ENCODE results near the gene RGS14.
"Not testable (repeated sequence)": the region's sequence is repeated elsewhere in the genome, so short reads cannot be mapped to it uniquely, and the experiment has no call there.

The RGS14 gene

GRCh38 chr5:177336603-177337494 is 20.9 kb upstream of the RGS14 start:
- Histone ChIP-seq H3K9ac (ENCODE audit: insufficient read length) (no peak overlapping the region), H3K36me3 (ENCODE audit: insufficient read depth, low read length) (peaks cover 46% of the 10 kb centered on the region), H3K9me3 (ENCODE audit: low read depth, low read length) (no peaks in the 10 kb centered on the region), H3K4me3 (no peak overlapping the region), H3K27ac (no peak overlapping the region)
- DNase-seq (ENCODE audit: low read depth, low spot score) = no peak
- TF ChIP-seq POLR2AphosphoS5 (IDR thresholded peaks at IDR 0.05; ENCODE audit: borderline replicate concordance, low read depth, low read length) (no peak), EZH2 (IDR thresholded peaks at IDR 0.05) (no peak), FOXP2 (optimal IDR thresholded peaks at IDR 0.05; ENCODE audit: control extremely low read depth, extremely low read length, insufficient read depth) (no peak)

GRCh38 chr5:177338251-177339106 is 19.2 kb upstream of the RGS14 start:
- Histone ChIP-seq H3K4me3 (no peak overlapping the region), H3K9me3 (ENCODE audit: low read depth, low read length) (no peaks in the 10 kb centered on the region), H3K36me3 (ENCODE audit: insufficient read depth, low read length) (peaks cover 45% of the 10 kb centered on the region), H3K9ac (ENCODE audit: insufficient read length) (no peak overlapping the region), H3K27ac (no peak overlapping the region)
- TF ChIP-seq FOXP2 (optimal IDR thresholded peaks at IDR 0.05; ENCODE audit: control extremely low read depth, extremely low read length, insufficient read depth) = no peak
- TF ChIP-seq POLR2AphosphoS5 (IDR thresholded peaks at IDR 0.05; ENCODE audit: borderline replicate concordance, low read depth, low read length) = no peak
- TF ChIP-seq EZH2 (IDR thresholded peaks at IDR 0.05) = no peak
- DNase-seq (ENCODE audit: low read depth, low spot score) = no peak

- no peak for TF ChIP-seq EZH2 (IDR thresholded peaks at IDR 0.05)
- no peak for TF ChIP-seq POLR2AphosphoS5 (IDR thresholded peaks at IDR 0.05; ENCODE audit: borderline replicate concordance, low read depth, low read length)
- no peak for TF ChIP-seq FOXP2 (optimal IDR thresholded peaks at IDR 0.05; ENCODE audit: control extremely low read depth, extremely low read length, insufficient read depth)
- H3K9me3 ChIP-seq (ENCODE audit: low read depth, low read length) = no peaks in the 10 kb centered on the region
- H3K36me3 ChIP-seq (ENCODE audit: insufficient read depth, low read length) = peaks cover 42% of the 10 kb centered on the region
- H3K4me3 ChIP-seq = no peak overlapping the region
- H3K9ac ChIP-seq (ENCODE audit: insufficient read length) = no peak overlapping the region
- DNase-seq (ENCODE audit: low read depth, low spot score) = no peak
- H3K27ac ChIP-seq = no peak overlapping the region
Observed at GRCh38 chr5:177339107-177339638, 18.6 kb upstream of the RGS14 start.

GRCh38 chr5:177343000-177343399 is 14.7 kb upstream of the RGS14 start:
- DNase-seq (ENCODE audit: low read depth, low spot score); H3K9me3 ChIP-seq (ENCODE audit: low read depth, low read length); H3K27ac ChIP-seq; H3K4me3 ChIP-seq; H3K9ac ChIP-seq (ENCODE audit: insufficient read length): not testable (repeated sequence)
- peaks cover 23% of the 10 kb centered on the region for H3K36me3 ChIP-seq (ENCODE audit: insufficient read depth, low read length)

- no peak overlapping the region for H3K27ac ChIP-seq
- H3K9ac ChIP-seq (ENCODE audit: insufficient read length) = no peak overlapping the region
- H3K4me3 ChIP-seq = no peak overlapping the region
- no peaks in the 10 kb centered on the region for H3K9me3 ChIP-seq (ENCODE audit: low read depth, low read length)
- DNase-seq (ENCODE audit: low read depth, low spot score) = no peak
- TF ChIP-seq EZH2 (IDR thresholded peaks at IDR 0.05) (no peak), FOXP2 (optimal IDR thresholded peaks at IDR 0.05; ENCODE audit: control extremely low read depth, extremely low read length, insufficient read depth) (no peak), POLR2AphosphoS5 (IDR thresholded peaks at IDR 0.05; ENCODE audit: borderline replicate concordance, low read depth, low read length) (no peak)
- H3K36me3 ChIP-seq (ENCODE audit: insufficient read depth, low read length) = peaks cover 23% of the 10 kb centered on the region
Observed at GRCh38 chr5:177343777-177344176, 13.9 kb upstream of the RGS14 start.

- no peak overlapping the region for H3K4me3 ChIP-seq
- TF ChIP-seq FOXP2 (optimal IDR thresholded peaks at IDR 0.05; ENCODE audit: control extremely low read depth, extremely low read length, insufficient read depth) (no peak), EZH2 (IDR thresholded peaks at IDR 0.05) (no peak), POLR2AphosphoS5 (IDR thresholded peaks at IDR 0.05; ENCODE audit: borderline replicate concordance, low read depth, low read length) (no peak)
- H3K27ac ChIP-seq = no peak overlapping the region
- H3K36me3 ChIP-seq (ENCODE audit: insufficient read depth, low read length) = peaks cover 23% of the 10 kb centered on the region
- no peak for DNase-seq (ENCODE audit: low read depth, low spot score)
- no peak overlapping the region for H3K9ac ChIP-seq (ENCODE audit: insufficient read length)
- H3K9me3 ChIP-seq (ENCODE audit: low read depth, low read length) = no peaks in the 10 kb centered on the region
Observed at GRCh38 chr5:177344891-177345290, 12.8 kb upstream of the RGS14 start.

- Histone ChIP-seq H3K4me3 (no peak overlapping the region), H3K9ac (ENCODE audit: insufficient read length) (no peak overlapping the region), H3K9me3 (ENCODE audit: low read depth, low read length) (no peaks in the 10 kb centered on the region), H3K36me3 (ENCODE audit: insufficient read depth, low read length) (peaks cover 16% of the 10 kb centered on the region), H3K27ac (no peak overlapping the region)
- DNase-seq (ENCODE audit: low read depth, low spot score) = no peak
- TF ChIP-seq POLR2AphosphoS5 (IDR thresholded peaks at IDR 0.05; ENCODE audit: borderline replicate concordance, low read depth, low read length) = no peak
- TF ChIP-seq FOXP2 (optimal IDR thresholded peaks at IDR 0.05; ENCODE audit: control extremely low read depth, extremely low read length, insufficient read depth) = no peak
- TF ChIP-seq EZH2 (IDR thresholded peaks at IDR 0.05) = no peak
Observed at GRCh38 chr5:177346820-177347219, 10.9 kb upstream of the RGS14 start.

GRCh38 chr5:177347699-177348098 is 10.0 kb upstream of the RGS14 start:
- H3K27ac ChIP-seq = no peak overlapping the region
- no peak for DNase-seq (ENCODE audit: low read depth, low spot score)
- no peaks in the 10 kb centered on the region for H3K9me3 ChIP-seq (ENCODE audit: low read depth, low read length)
- no peak overlapping the region for H3K9ac ChIP-seq (ENCODE audit: insufficient read length)
- TF ChIP-seq POLR2AphosphoS5 (IDR thresholded peaks at IDR 0.05; ENCODE audit: borderline replicate concordance, low read depth, low read length) = no peak
- TF ChIP-seq FOXP2 (optimal IDR thresholded peaks at IDR 0.05; ENCODE audit: control extremely low read depth, extremely low read length, insufficient read depth) = no peak
- TF ChIP-seq EZH2 (IDR thresholded peaks at IDR 0.05) = no peak
- H3K4me3 ChIP-seq = no peak overlapping the region
- H3K36me3 ChIP-seq (ENCODE audit: insufficient read depth, low read length) = peaks cover 16% of the 10 kb centered on the region
